ENCODE data around the gene COL6A5.

DNA sequence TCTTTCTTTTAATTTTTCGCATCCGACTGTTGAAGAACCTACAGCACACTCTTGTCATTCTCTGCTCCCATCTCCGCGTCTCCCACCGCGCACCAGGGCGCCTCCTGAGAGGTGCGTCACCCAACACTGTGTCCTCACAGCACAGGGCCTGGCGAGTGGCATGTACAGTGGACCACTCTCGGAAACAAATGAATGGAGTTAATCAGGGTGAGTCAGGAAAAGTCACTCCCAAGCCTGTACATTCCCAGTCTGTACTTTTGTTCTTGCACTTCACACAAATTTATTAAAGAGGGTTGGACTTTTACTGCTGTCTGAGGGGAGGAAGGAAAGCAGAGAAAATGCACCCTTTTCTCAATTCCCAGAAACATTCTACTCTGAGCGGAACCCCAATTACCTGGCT lies 172.1 kb downstream of the COL6A5 start:
- TF ChIP-seq POLR2A (conservative IDR thresholded peaks at IDR 0.05) (no peak), ZNF263 (CRISPR knock-in tag; IDR thresholded peaks at IDR 0.05; ENCODE audit: borderline replicate concordance) (no peak), CAMTA2 (CRISPR knock-in tag; conservative IDR thresholded peaks at IDR 0.05) (no peak), ZNF354B (CRISPR knock-in tag; IDR thresholded peaks at IDR 0.05) (no peak), ZNF133 (CRISPR knock-in tag; IDR thresholded peaks at IDR 0.05) (no peak), NONO (IDR thresholded peaks at IDR 0.05; ENCODE audit: low read depth in 2 of 2, low read length in 1 of 2) (no peak), CHCHD3 (CRISPR knock-in tag; IDR thresholded peaks at IDR 0.05) (no peak)
- TF ChIP-seq, protein P1, sequence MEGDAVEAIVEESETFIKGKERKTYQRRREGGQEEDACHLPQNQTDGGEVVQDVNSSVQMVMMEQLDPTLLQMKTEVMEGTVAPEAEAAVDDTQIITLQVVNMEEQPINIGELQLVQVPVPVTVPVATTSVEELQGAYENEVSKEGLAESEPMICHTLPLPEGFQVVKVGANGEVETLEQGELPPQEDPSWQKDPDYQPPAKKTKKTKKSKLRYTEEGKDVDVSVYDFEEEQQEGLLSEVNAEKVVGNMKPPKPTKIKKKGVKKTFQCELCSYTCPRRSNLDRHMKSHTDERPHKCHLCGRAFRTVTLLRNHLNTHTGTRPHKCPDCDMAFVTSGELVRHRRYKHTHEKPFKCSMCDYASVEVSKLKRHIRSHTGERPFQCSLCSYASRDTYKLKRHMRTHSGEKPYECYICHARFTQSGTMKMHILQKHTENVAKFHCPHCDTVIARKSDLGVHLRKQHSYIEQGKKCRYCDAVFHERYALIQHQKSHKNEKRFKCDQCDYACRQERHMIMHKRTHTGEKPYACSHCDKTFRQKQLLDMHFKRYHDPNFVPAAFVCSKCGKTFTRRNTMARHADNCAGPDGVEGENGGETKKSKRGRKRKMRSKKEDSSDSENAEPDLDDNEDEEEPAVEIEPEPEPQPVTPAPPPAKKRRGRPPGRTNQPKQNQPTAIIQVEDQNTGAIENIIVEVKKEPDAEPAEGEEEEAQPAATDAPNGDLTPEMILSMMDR (IDR thresholded peaks at IDR 0.05 in 2 of 3, conservative IDR thresholded peaks at IDR 0.05 in 1 of 3; ENCODE audit: insufficient read depth in 2 of 3, low read depth in 1 of 3, low read length in 3 of 3), result no peak

Measured in K562 (cell line).